ENCODE measurements around the gene DLG2.

Gene DLG2

GRCh38 chr11:83921447-83922192 lies 1705.5 kb downstream of the DLG2 start:
- no peak for DNase-seq (ENCODE audit: low read depth)

GRCh38 chr11:83918476-83918875 lies 1708.7 kb downstream of the DLG2 start:
- DNase-seq (ENCODE audit: low read depth) = no peak

- no peak for DNase-seq (ENCODE audit: low read depth)
These were observed 1712.1 kb downstream of the DLG2 start for GRCh38 chr11:83914995-83915394.

GRCh38 chr11:83909579-83910534 lies 1717.3 kb downstream of the DLG2 start:
- no peak for DNase-seq (ENCODE audit: low read depth)

- no peak for DNase-seq (ENCODE audit: low read depth)
These were observed 1718.8 kb downstream of the DLG2 start for GRCh38 chr11:83908298-83908856.

- no peak for DNase-seq (ENCODE audit: low read depth)
These were observed 1731.6 kb downstream of the DLG2 start for GRCh38 chr11:83895516-83895915.

GRCh38 chr11:83881428-83881827 lies 1745.7 kb downstream of the DLG2 start:
- no peak for DNase-seq (ENCODE audit: low read depth)

GRCh38 chr11:83871054-83871453 lies 1756.1 kb downstream of the DLG2 start:
- DNase-seq (ENCODE audit: low read depth) = no peak

GRCh38 chr11:83866655-83867054 lies 1760.5 kb downstream of the DLG2 start:
- no peak for DNase-seq (ENCODE audit: low read depth)

- DNase-seq (ENCODE audit: low read depth) = no peak
These were observed 1761.3 kb downstream of the DLG2 start for GRCh38 chr11:83865636-83866461.

GRCh38 chr11:83864412-83865057 lies 1762.6 kb downstream of the DLG2 start:
- DNase-seq (ENCODE audit: low read depth) = no peak

GRCh38 chr11:83863272-83863671 lies 1763.9 kb downstream of the DLG2 start:
- no peak for DNase-seq (ENCODE audit: low read depth)

- no peak for DNase-seq (ENCODE audit: low read depth)
These were observed 1764.5 kb downstream of the DLG2 start for GRCh38 chr11:83862691-83863090.

- DNase-seq (ENCODE audit: low read depth) = no peak
These were observed 1765.1 kb downstream of the DLG2 start for GRCh38 chr11:83862033-83862432.

GRCh38 chr11:83858694-83859093 lies 1768.5 kb downstream of the DLG2 start:
- no peak for DNase-seq (ENCODE audit: low read depth)

- no peak for DNase-seq (ENCODE audit: low read depth)
These were observed 1771.9 kb downstream of the DLG2 start for GRCh38 chr11:83855237-83855636.

- DNase-seq (ENCODE audit: low read depth) = no peak
These were observed 1774.2 kb downstream of the DLG2 start for GRCh38 chr11:83852775-83853442.

- DNase-seq (ENCODE audit: low read depth) = no peak
These were observed 1775.1 kb downstream of the DLG2 start for GRCh38 chr11:83852012-83852411.

- no peak for DNase-seq (ENCODE audit: low read depth)
These were observed 1779.6 kb downstream of the DLG2 start for GRCh38 chr11:83847467-83848034.

GRCh38 chr11:83845797-83846196 lies 1781.3 kb downstream of the DLG2 start:
- DNase-seq (ENCODE audit: low read depth) = no peak
